Adrenal gland (tissue), 5 donors: ENCODE measurements around the gene COL24A1.

ENCODE experiments used
- POLR2A ChIP-seq, 2 donors: fragments of 450-650 bp; IDR thresholded peaks; one replicate each; pipeline ENCODE4 v1.6.1; 2017; ENCODE audit warnings: antibody characterized with exemption in 2 of 2, mild to moderate bottlenecking in 2 of 2, moderate library complexity in 1 of 2
- TF ChIP-seq, protein P1 (sequence below), 6 experiments: fragments of 450-650 bp in 4 of 6; fragments of 200-600 bp in 2 of 6; sonication (generic) in 1 of 6; IDR thresholded peaks; 1 replicate in 5 of 6; 2 replicates in 1 of 6; pipeline versions ENCODE4 v1.5.1 to v1.8.0; 2016 to 2021; ENCODE audit warnings: antibody characterized with exemption in 6 of 6, mild to moderate bottlenecking in 2 of 6, moderate library complexity in 1 of 6
- donor health status: DM: no; HTN: no; CAD: no.

DNA sequence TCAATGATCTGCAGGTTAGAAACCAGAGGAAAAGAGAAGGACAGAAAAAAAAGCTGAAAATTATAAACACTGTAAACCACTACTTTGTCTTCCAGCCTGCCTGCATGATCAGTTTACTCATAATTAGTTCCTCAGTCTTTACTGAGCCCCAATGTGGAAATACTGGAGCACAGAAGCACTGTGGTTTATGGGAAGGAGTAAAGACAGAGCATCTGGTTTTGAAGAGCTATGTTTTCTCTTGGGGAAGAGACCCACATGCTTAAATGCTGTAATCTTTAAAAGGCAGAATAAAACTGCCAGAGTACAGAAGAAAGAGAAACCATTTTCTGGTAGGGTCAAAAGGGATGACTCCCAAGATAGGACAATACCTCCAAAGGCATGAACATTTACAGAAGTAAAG, 289.4 kb downstream of the COL24A1 start:
- TF ChIP-seq POLR2A (IDR thresholded peaks at IDR 0.05) = no peak
- TF ChIP-seq, protein P1, sequence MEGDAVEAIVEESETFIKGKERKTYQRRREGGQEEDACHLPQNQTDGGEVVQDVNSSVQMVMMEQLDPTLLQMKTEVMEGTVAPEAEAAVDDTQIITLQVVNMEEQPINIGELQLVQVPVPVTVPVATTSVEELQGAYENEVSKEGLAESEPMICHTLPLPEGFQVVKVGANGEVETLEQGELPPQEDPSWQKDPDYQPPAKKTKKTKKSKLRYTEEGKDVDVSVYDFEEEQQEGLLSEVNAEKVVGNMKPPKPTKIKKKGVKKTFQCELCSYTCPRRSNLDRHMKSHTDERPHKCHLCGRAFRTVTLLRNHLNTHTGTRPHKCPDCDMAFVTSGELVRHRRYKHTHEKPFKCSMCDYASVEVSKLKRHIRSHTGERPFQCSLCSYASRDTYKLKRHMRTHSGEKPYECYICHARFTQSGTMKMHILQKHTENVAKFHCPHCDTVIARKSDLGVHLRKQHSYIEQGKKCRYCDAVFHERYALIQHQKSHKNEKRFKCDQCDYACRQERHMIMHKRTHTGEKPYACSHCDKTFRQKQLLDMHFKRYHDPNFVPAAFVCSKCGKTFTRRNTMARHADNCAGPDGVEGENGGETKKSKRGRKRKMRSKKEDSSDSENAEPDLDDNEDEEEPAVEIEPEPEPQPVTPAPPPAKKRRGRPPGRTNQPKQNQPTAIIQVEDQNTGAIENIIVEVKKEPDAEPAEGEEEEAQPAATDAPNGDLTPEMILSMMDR (IDR thresholded peaks at IDR 0.05) = no peak
